H1 (cell line): ENCODE measurements around the gene TCEA2. TPM values are rescaled to one million over a fixed set of nuclear protein-coding genes. Genes with fewer than 3 reads are reported as not detected.

Source experiments
- CTCF ChIA-PET: fragments of 300-600 bp; sonication (Branson Sonifier 250); formaldehyde crosslinking; loops from one replicate; lab custom pipeline; 2021; ENCODE audit not compliant: partially characterized antibody; lab: Charles Lee
- POLR2A ChIA-PET: fragments of 300-600 bp; sonication (Branson Sonifier 250); formaldehyde crosslinking; loops from one replicate; lab custom pipeline; 2021; ENCODE audit warnings: inconsistent platforms; ENCODE audit not compliant: partially characterized antibody; lab: Charles Lee
- DNase-seq, 2 experiments: peaks; one replicate each; pipeline versions ENCODE4 v3.0.0 to v3.0.0-alpha.2; 2010 to 2022; ENCODE audit warnings: low spot score in 2 of 2, low read depth in 1 of 2, mixed read lengths in 1 of 2
- FAIRE-seq: peaks from 2 replicates; lab custom pipeline; 2011; peaks lifted over from hg19 to GRCh38; lab: Jason Lieb, UNC
- H2AFZ ChIP-seq: 2 replicates; pipeline ENCODE4 v1.8.1; 2012; ENCODE audit warnings: low read length, inconsistent platforms
- H2AK5ac ChIP-seq: 2 replicates; pipeline ENCODE4 v1.6.1; 2013; ENCODE audit warnings: low read depth, low read length
- H2BK120ac ChIP-seq: replicated peaks from 2 replicates; pipeline ENCODE3; 2013; ENCODE audit warnings: low read depth, low read length, inconsistent platforms
- H2BK12ac ChIP-seq: 2 replicates; pipeline ENCODE4 v1.6.1; 2013; ENCODE audit warnings: low read depth, low read length
- H2BK15ac ChIP-seq: 2 replicates; pipeline ENCODE4 v1.6.1; 2013; ENCODE audit warnings: low read length
- H2BK20ac ChIP-seq: 2 replicates; pipeline ENCODE4 v1.6.1; 2013; ENCODE audit warnings: low read length
- H2BK5ac ChIP-seq: 2 replicates; pipeline ENCODE4 v1.6.1; 2013; ENCODE audit warnings: low read depth, low read length
- H3K14ac ChIP-seq: 2 replicates; pipeline ENCODE4 v1.6.1; 2013; ENCODE audit warnings: inconsistent platforms; ENCODE audit not compliant: insufficient read length
- H3K18ac ChIP-seq: 2 replicates; pipeline ENCODE4 v1.6.1; 2013; ENCODE audit warnings: low read length; ENCODE audit errors: extremely low read depth
- H3K23ac ChIP-seq: 2 replicates; pipeline ENCODE4 v1.6.1; 2013; ENCODE audit warnings: inconsistent platforms; ENCODE audit not compliant: insufficient read length
- H3K23me2 ChIP-seq: 2 replicates; pipeline ENCODE4 v1.6.1; 2013; ENCODE audit warnings: low read depth, low read length
- H3K27ac ChIP-seq: 2 replicates; pipeline ENCODE4 v1.6.1; 2011; ENCODE audit warnings: low read depth, low read length, inconsistent platforms
- H3K27me3 ChIP-seq, 4 experiments: replicated peaks in 1 of 4; 1 replicate in 1 of 4; 2 replicates in 3 of 4; pipeline versions ENCODE4 v1.6.1 to v1.8.1; 2011 to 2013; ENCODE audit warnings: low read length in 3 of 4, mild to moderate bottlenecking in 3 of 4, inconsistent platforms in 2 of 4, mixed read lengths in 2 of 4, moderate library complexity in 1 of 4; ENCODE audit not compliant: control insufficient read depth in 3 of 4, insufficient read depth in 3 of 4; ENCODE audit errors: extremely low read depth in 1 of 4
- H3K36me3 ChIP-seq, 4 experiments: 2 replicates each; pipeline versions ENCODE4 v1.6.1 to v1.8.1; 2011 to 2013; ENCODE audit warnings: mild to moderate bottlenecking in 4 of 4, low read length in 3 of 4, moderate library complexity in 2 of 4, control low read depth in 1 of 4, inconsistent platforms in 1 of 4; ENCODE audit not compliant: insufficient read depth in 4 of 4, control insufficient read depth in 2 of 4
- H3K4ac ChIP-seq: replicated peaks from 2 replicates; pipeline ENCODE3; 2013; ENCODE audit warnings: low read length, low read depth, mixed read lengths, inconsistent platforms; ENCODE audit not compliant: insufficient read length
- H3K4me1 ChIP-seq, 4 experiments: replicated peaks in 1 of 4; 1 replicate in 1 of 4; 2 replicates in 3 of 4; pipeline versions ENCODE4 v1.6.1 to v1.8.1; 2011 to 2013; ENCODE audit warnings: low read length in 3 of 4, inconsistent platforms in 2 of 4, mixed read lengths in 1 of 4; ENCODE audit not compliant: insufficient read depth in 4 of 4, control insufficient read depth in 3 of 4
- H3K4me2 ChIP-seq, 2 experiments: 2 replicates each; pipeline versions ENCODE4 v1.6.1 to v1.8.1; 2011 to 2013; ENCODE audit warnings: low read depth in 2 of 2, low read length in 2 of 2, control low read depth in 1 of 2, inconsistent platforms in 1 of 2, mild to moderate bottlenecking in 1 of 2; ENCODE audit not compliant: insufficient read depth in 1 of 2
- H3K4me3 ChIP-seq, 4 experiments: fragments of 200-600, 300-600 bp in 1 of 4; sonication (generic), shearing (Covaris generic), sonication (Bioruptor Twin) in 1 of 4; 2 replicates each; pipeline versions ENCODE4 v1.5.1 to v1.8.1; 2011 to 2016; ENCODE audit warnings: low read length in 4 of 4, low read depth in 3 of 4, control low read depth in 2 of 4, inconsistent platforms in 2 of 4, mild to moderate bottlenecking in 2 of 4, mixed read lengths in 1 of 4, moderate library complexity in 1 of 4; ENCODE audit not compliant: insufficient read depth in 2 of 4; ENCODE audit errors: extremely low read depth in 1 of 4
- H3K56ac ChIP-seq: replicated peaks from 2 replicates; pipeline ENCODE3; 2013; ENCODE audit warnings: low read depth, mild to moderate bottlenecking, mixed read lengths, low read length, inconsistent platforms; ENCODE audit not compliant: insufficient read length
- H3K79me1 ChIP-seq: 2 replicates; pipeline ENCODE4 v1.6.1; 2013; ENCODE audit warnings: low read depth, low read length, control low read depth
- H3K79me2 ChIP-seq, 2 experiments: 2 replicates each; pipeline versions ENCODE4 v1.6.1 to v1.8.1; 2012 to 2013; ENCODE audit warnings: low read length in 2 of 2, mild to moderate bottlenecking in 2 of 2, inconsistent platforms in 1 of 2; ENCODE audit not compliant: insufficient read depth in 2 of 2, control insufficient read depth in 1 of 2
- H3K9ac ChIP-seq, 4 experiments: replicated peaks in 1 of 4; 1 replicate in 1 of 4; 2 replicates in 3 of 4; pipeline versions ENCODE4 v1.6.1 to v1.8.1; 2011 to 2013; ENCODE audit warnings: low read depth in 3 of 4, low read length in 3 of 4, control low read depth in 2 of 4, mild to moderate bottlenecking in 2 of 4, moderate library complexity in 2 of 4, inconsistent platforms in 1 of 4; ENCODE audit errors: extremely low read depth in 1 of 4
- H3K9me3 ChIP-seq, 2 experiments: 2 replicates each; pipeline versions ENCODE4 v1.6.1 to v1.8.1; 2012 to 2013; ENCODE audit warnings: mild to moderate bottlenecking in 2 of 2, moderate library complexity in 2 of 2, control low read depth in 1 of 2, inconsistent platforms in 1 of 2, low read depth in 1 of 2, low read length in 1 of 2, mixed read lengths in 1 of 2; ENCODE audit not compliant: insufficient read depth in 2 of 2
- H4K20me1 ChIP-seq, 2 experiments: replicated peaks in 1 of 2; 2 replicates each; pipeline versions ENCODE3 to v1.8.1; 2011 to 2013; ENCODE audit warnings: inconsistent platforms in 2 of 2, low read length in 2 of 2, mild to moderate bottlenecking in 1 of 2; ENCODE audit not compliant: insufficient read depth in 2 of 2, control insufficient read depth in 1 of 2
- H4K5ac ChIP-seq: 2 replicates; pipeline ENCODE4 v1.6.1; 2013; ENCODE audit warnings: low read length, low read depth, mixed read lengths, inconsistent platforms; ENCODE audit not compliant: insufficient read length
- H4K8ac ChIP-seq: 2 replicates; pipeline ENCODE4 v1.8.0; 2013; ENCODE audit warnings: mild to moderate bottlenecking, moderate library complexity, low read length, inconsistent platforms; ENCODE audit not compliant: insufficient read depth; ENCODE audit errors: extremely low read depth
- H4K91ac ChIP-seq: replicated peaks from 2 replicates; pipeline ENCODE3; 2013; ENCODE audit warnings: low read length, mixed read lengths, inconsistent platforms; ENCODE audit not compliant: insufficient read length
- CTBP2 ChIP-seq: IDR thresholded peaks from 2 replicates; pipeline ENCODE4 v1.7.0; 2011; ENCODE audit warnings: borderline replicate concordance, mild to moderate bottlenecking, moderate library complexity, mixed read lengths, low read length; ENCODE audit not compliant: insufficient read depth, insufficient read length
- WGBS, 2 experiments: shearing (Covaris generic) in 1 of 2; methylation state at CpG; one replicate each; pipeline versions ENCODE4 v1.1.6 to v1.1.7; 2013 to 2015; ENCODE audit warnings: low lambda C conversion rate in 2 of 2, mixed read lengths in 2 of 2, inconsistent platforms in 1 of 2, low coverage in 1 of 2, missing lambda C conversion rate in 1 of 2; ENCODE audit not compliant: insufficient replicate concordance in 2 of 2, insufficient coverage in 1 of 2, insufficient read length in 1 of 2; ENCODE audit errors: extremely low coverage in 1 of 2, missing lambda C conversion rate in 1 of 2; 5-methylcytosine and 5-hydroxymethylcytosine counted together
- polyA plus RNA-seq, 7 experiments: library from polyadenylated mRNA; depleted of rRNA in 3 of 7; stranded (reverse) in 5 of 7; unstranded in 2 of 7; fragments of >200 nt in 5 of 7; fragments of 200-250 nt in 2 of 7; gene quantifications; 1 replicate in 5 of 7; 2 replicates in 1 of 7; 4 replicates in 1 of 7; pipeline versions ENCODE4 v1.2.1 to v1.2.3, GENCODE V29; 2011 to 2013; ENCODE audit warnings: missing spikeins in 2 of 7, mixed read lengths in 2 of 7
- total RNA-seq: library from RNA; stranded (reverse); fragmentation: NEBNext Ultra II Directional; extraction: Animal tissue kit (Norgen Biotek cat#: 25700); gene quantifications from 2 replicates; pipeline ENCODE4 v1.2.1, GENCODE V29; 2021

Gene TCEA2
- total and polyA plus RNA-seq, 2 of the 8 experiments (the other 6 are each of a cell fraction or from before 2014, with no cell fraction given): 41.4 to 42.3 TPM

DNA sequence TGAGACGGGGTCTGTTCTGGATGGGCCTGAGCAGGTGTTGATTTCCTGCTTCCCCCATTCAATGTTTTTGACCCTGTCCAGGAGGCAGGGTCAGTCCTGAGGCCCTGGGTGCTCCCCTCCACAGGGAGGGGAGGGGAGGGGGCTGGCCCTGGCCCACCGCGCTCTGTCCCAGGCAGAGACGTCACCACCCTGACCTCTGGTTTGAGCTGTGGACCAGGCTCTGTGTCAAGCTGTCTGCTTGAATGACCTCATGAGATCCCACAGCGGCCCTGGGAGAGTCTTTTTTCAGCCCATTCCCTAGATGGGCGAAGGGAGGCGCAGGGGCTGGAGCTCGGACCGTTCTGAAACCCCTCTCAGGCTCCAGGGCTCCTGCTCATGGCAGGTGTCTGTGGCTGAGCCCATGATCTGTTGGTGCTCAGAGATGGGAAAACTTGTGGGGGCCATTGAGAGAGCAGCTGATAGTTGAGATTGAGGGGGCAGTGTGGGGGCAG, 30.1 kb downstream of the TCEA2 start:
- H2AK5ac ChIP-seq: 0 out of 2 replicates have a peak overlapping the region, but pooled peaks have one; percentile 53
- no peak overlapping the region for H2BK15ac ChIP-seq
- H2BK20ac ChIP-seq: no peak overlapping the region
- no peak overlapping the region for H2AFZ ChIP-seq
- ChIA-PET POLR2A (interaction anchor here (0.6 to 1.2 kb wide), 2 partner anchors 9 to 11 kb away, joined by 3 read pairs; no protein-coding TSS in a partner anchor), CTCF (interaction anchor here (0.6 to 4.5 kb wide), 5 partner anchors 9 to 38 kb away, joined by 3 to 28 read pairs (median 4); partner anchors contain the start of gene LKAAEAR1)
- no peak for DNase-seq
- H3K23ac ChIP-seq: no peak overlapping the region
- H3K4me3 ChIP-seq: no peak overlapping the region
- H3K27me3 ChIP-seq: peaks cover 0 to 2% (median 0%) of the 10 kb centered on the region in 4 experiments; a peak in 1 of 7 replicates
- H3K9me3 ChIP-seq: no peaks in the 10 kb centered on the region
- H4K5ac ChIP-seq: no peak overlapping the region
- peaks cover 0 to 7% (median 2%) of the 10 kb centered on the region in 4 experiments; a peak in 3 of 7 replicates for H3K4me1 ChIP-seq
- H3K36me3 ChIP-seq: no peaks in the 10 kb centered on the region
- WGBS, 2 experiments: 81% methylated on average over 9 of the region's 9 CpGs; no CpG with 5 or more reads in 1 of the 2 experiments
- no peaks in the 10 kb centered on the region for H3K79me1 ChIP-seq
- no peak overlapping the region for H4K91ac ChIP-seq
- no peak overlapping the region for H3K27ac ChIP-seq
- no peak overlapping the region for H3K4me2 ChIP-seq
- no peak overlapping the region for H2BK120ac ChIP-seq
- H2BK12ac ChIP-seq: no peak overlapping the region
- FAIRE-seq: no peak
- no peak overlapping the region for H3K14ac ChIP-seq
- no peak overlapping the region for H3K18ac ChIP-seq
- H3K79me2 ChIP-seq: no peaks in the 10 kb centered on the region
- H3K4ac ChIP-seq: no peak overlapping the region
- H3K9ac ChIP-seq: no peak overlapping the region
- H2BK5ac ChIP-seq: no peak overlapping the region
- no peak overlapping the region for H4K8ac ChIP-seq
- H4K20me1 ChIP-seq: peaks cover 2 to 3% of the 10 kb centered on the region in 2 experiments
- H3K23me2 ChIP-seq: peaks cover 5% of the 10 kb centered on the region; the same call in 1 of the 2 replicates
- no peak for TF ChIP-seq CTBP2
- H3K56ac ChIP-seq: no peak overlapping the region
